OCI-LY1 (cell line): ENCODE results near the gene ACTRT2.

Experiments used
- H2AFZ ChIP-seq: fragments of 200-600 bp; sonication (generic), shearing (Covaris generic); 2 replicates; pipeline ENCODE4 v1.6.0; 2014; ENCODE audit warnings: antibody characterized with exemption, mild to moderate bottlenecking, low read length
- H3F3A ChIP-seq: fragments of 200-600 bp; sonication (generic), shearing (Covaris generic); 2 replicates; pipeline ENCODE4 v1.6.0; 2014; ENCODE audit warnings: mild to moderate bottlenecking, antibody characterized with exemption, low read length, moderate library complexity; ENCODE audit not compliant: insufficient read depth
- H3K27ac ChIP-seq: fragments of 200-600 bp; sonication (generic); 2 replicates; pipeline ENCODE4 v1.5.1; 2014; ENCODE audit warnings: low read length, mixed run types, mild to moderate bottlenecking, low read depth; ENCODE audit not compliant: poor library complexity, severe bottlenecking
- H3K27me3 ChIP-seq: fragments of 200-600 bp; sonication (generic); 2 replicates; pipeline ENCODE4 v1.6.0; 2014; ENCODE audit warnings: antibody characterized with exemption, mild to moderate bottlenecking, low read length, moderate library complexity; ENCODE audit not compliant: insufficient read depth
- H3K36me3 ChIP-seq: fragments of 200-600 bp; sonication (generic); 2 replicates; pipeline ENCODE4 v1.6.1; 2014; ENCODE audit warnings: mild to moderate bottlenecking, antibody characterized with exemption, low read length, moderate library complexity, mixed read lengths; ENCODE audit not compliant: insufficient read depth
- H3K4me1 ChIP-seq: fragments of 200-600 bp; sonication (generic); 2 replicates; pipeline ENCODE4 v1.5.1; 2014; ENCODE audit warnings: mild to moderate bottlenecking, low read length, moderate library complexity; ENCODE audit not compliant: insufficient read depth, severe bottlenecking
- H3K4me2 ChIP-seq: fragments of 200-600 bp; sonication (generic), shearing (Covaris generic); 2 replicates; pipeline ENCODE4 v1.6.1; 2014; ENCODE audit warnings: low read length
- H3K4me3 ChIP-seq: fragments of 200-600 bp; sonication (generic); 2 replicates; pipeline ENCODE4 v1.5.1; 2014; ENCODE audit warnings: low read length, low read depth, mild to moderate bottlenecking, mixed read lengths; ENCODE audit not compliant: poor library complexity, severe bottlenecking
- H3K79me2 ChIP-seq: fragments of 200-600 bp; shearing (Covaris generic); 2 replicates; pipeline ENCODE4 v1.6.1; 2016; ENCODE audit warnings: mixed run types, low read length, mixed read lengths; ENCODE audit not compliant: insufficient read depth
- H3K9ac ChIP-seq: fragments of 200-600 bp; sonication (generic), shearing (Covaris generic); 2 replicates; pipeline ENCODE4 v1.6.1; 2014; ENCODE audit warnings: mild to moderate bottlenecking, low read length, mixed read lengths
- H3K9me2 ChIP-seq: fragments of 200-600 bp; sonication (generic), shearing (Covaris generic); 2 replicates; pipeline ENCODE4 v1.6.1; 2014; ENCODE audit warnings: low read depth, mild to moderate bottlenecking, low read length, mixed read lengths
- H3K9me3 ChIP-seq: fragments of 200-600 bp; shearing (Covaris generic); 2 replicates; pipeline ENCODE4 v1.6.1; 2014; ENCODE audit warnings: low read length, mixed read lengths
- H4K20me1 ChIP-seq: fragments of 200-600 bp; sonication (generic), shearing (Covaris generic); 2 replicates; pipeline ENCODE4 v1.6.0; 2016; ENCODE audit warnings: mild to moderate bottlenecking, low read length; ENCODE audit not compliant: insufficient read depth
- EZH2 ChIP-seq: fragments of 200-600 bp; sonication (generic), shearing (Covaris generic); IDR thresholded peaks from 2 replicates; pipeline ENCODE4 v1.8.0; 2017; ENCODE audit warnings: borderline replicate concordance, mixed run types, mild to moderate bottlenecking, antibody characterized with exemption, low read length, moderate library complexity, mixed read lengths
- TF ChIP-seq, protein P1 (sequence below): fragments of 200-600 bp; sonication (generic), shearing (Covaris generic); IDR thresholded peaks from 2 replicates; pipeline ENCODE4 v1.5.1; 2017; ENCODE audit warnings: mild to moderate bottlenecking, antibody characterized with exemption, low read length, moderate library complexity, mixed read lengths

The ACTRT2 gene

DNA sequence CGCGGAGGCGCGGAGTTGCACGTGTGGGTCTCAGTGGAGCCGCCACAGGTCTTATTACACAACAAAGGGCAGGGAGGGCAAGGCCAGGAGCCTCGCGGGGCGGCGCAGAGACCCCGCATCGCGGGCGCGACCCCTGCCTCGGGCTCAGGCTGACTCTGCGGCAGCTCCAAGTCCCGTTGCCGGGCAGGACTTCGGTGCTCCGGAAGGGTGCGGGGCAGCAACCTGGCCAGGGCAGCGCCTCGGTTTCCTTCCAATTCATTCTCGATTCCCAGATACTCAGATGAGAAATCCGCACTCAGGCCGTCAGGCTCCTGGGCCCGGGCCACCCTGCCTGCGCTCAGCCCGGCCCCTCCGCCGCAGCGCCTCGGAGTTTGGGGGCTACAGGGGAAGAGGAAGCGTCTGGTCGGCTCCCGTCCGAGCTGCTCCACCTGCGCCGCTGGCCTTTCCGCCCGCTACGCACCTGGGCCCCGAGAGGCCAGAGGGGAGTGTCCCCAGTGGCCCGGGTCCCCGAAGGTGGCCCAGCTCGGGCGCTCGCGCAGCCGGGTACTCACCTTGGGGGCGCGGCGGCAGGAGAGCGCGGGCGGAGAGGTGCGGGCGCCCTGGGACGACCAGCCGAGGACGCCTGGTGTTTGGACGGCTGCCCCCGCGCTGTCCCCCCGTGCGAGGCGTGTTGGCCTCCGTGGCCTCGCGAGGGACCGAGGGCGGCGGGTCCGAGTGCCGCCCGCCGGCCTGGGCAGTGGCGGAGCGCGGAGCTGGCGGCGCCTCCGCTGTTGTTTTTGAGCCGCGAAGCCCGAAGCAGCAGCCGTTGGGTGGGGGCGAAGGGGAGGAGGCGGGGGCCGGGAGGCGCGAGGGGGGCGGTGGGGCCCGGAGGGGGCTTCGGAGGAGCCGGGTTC is 46.6 kb downstream of the ACTRT2 start:
- Histone ChIP-seq H2AFZ (no peak overlapping the region), H3K79me2 (no peaks in the 10 kb centered on the region), H3K27ac (no peak overlapping the region), H4K20me1 (no peaks in the 10 kb centered on the region), H3K4me2 (no peak overlapping the region), H3K4me1 (no peaks in the 10 kb centered on the region), H3K27me3 (no peaks in the 10 kb centered on the region), H3K4me3 (no peak overlapping the region), H3K36me3 (no peaks in the 10 kb centered on the region), H3F3A (no peaks in the 10 kb centered on the region), H3K9ac (no peak overlapping the region), H3K9me2 (no peaks in the 10 kb centered on the region), H3K9me3 (no peaks in the 10 kb centered on the region)
- TF ChIP-seq, protein P1, sequence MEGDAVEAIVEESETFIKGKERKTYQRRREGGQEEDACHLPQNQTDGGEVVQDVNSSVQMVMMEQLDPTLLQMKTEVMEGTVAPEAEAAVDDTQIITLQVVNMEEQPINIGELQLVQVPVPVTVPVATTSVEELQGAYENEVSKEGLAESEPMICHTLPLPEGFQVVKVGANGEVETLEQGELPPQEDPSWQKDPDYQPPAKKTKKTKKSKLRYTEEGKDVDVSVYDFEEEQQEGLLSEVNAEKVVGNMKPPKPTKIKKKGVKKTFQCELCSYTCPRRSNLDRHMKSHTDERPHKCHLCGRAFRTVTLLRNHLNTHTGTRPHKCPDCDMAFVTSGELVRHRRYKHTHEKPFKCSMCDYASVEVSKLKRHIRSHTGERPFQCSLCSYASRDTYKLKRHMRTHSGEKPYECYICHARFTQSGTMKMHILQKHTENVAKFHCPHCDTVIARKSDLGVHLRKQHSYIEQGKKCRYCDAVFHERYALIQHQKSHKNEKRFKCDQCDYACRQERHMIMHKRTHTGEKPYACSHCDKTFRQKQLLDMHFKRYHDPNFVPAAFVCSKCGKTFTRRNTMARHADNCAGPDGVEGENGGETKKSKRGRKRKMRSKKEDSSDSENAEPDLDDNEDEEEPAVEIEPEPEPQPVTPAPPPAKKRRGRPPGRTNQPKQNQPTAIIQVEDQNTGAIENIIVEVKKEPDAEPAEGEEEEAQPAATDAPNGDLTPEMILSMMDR, result no peak
- no peak for TF ChIP-seq EZH2

DNA sequence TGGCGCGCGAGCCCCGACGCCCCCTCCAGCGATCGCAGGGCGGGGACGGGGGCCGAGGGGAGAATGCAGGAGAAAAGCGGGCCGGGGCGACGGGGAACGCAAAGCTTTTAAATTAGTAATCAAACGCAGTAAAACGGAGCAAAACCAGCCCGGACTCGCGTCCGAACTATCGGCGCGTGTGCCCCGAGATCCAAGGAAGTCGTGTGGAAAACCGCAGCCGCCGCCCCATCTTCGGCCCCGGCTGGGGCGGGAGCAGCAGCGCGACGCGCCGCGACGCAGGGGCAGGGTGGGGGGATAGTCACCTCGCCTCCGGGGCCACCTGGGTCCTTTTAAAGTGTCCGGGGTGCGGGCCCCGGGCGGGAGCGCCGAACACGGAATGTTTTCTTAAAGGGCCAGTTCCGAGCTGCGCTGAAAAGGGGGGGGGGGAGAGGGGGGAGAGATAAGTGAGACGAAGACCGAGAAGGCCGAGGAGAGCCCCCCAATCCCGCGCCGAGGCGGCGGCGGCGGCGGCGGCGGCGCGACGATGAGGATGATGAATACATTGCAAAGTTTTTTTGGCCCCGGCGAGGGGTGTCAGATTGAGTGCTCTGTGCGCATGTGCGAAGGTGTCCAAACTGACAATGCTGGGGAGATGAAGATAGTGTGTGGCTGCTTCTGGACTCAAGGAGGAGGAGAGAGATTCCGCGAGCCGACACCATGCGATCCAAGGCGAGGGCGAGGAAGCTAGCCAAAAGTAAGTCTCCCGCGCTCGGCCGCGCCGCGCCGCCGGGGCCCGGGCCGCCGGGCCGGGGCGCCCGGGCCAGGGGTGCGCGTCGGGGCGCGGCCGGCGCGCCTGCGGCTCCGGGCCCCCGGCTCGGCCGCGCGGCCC is 47.5 kb downstream of the ACTRT2 start, which contains the start of gene PRDM16:
Gene PRDM16, plus strand, starts transcription at position 640 of the 868 bp plus-strand sequence. Its CDS starts 57 bp downstream, at position 697.
- no peaks in the 10 kb centered on the region for H3K4me1 ChIP-seq
- H3F3A ChIP-seq, result no peaks in the 10 kb centered on the region
- no peaks in the 10 kb centered on the region for H3K27me3 ChIP-seq
- TF ChIP-seq, protein P1, result no peak
- TF ChIP-seq EZH2, result no peak
- H2AFZ ChIP-seq, result no peak within 1 kb of the TSS
- H3K9me3 ChIP-seq, result no peaks in the 10 kb centered on the region
- H3K36me3 ChIP-seq, result no peaks in the 10 kb centered on the region
- H3K4me3 ChIP-seq, result no peak within 1 kb of the TSS
- no peaks in the 10 kb centered on the region for H3K79me2 ChIP-seq
- no peak within 1 kb of the TSS for H3K9ac ChIP-seq
- H4K20me1 ChIP-seq, result no peaks in the 10 kb centered on the region
- no peaks in the 10 kb centered on the region for H3K9me2 ChIP-seq
- no peak within 1 kb of the TSS for H3K27ac ChIP-seq
- H3K4me2 ChIP-seq, result no peak within 1 kb of the TSS

DNA sequence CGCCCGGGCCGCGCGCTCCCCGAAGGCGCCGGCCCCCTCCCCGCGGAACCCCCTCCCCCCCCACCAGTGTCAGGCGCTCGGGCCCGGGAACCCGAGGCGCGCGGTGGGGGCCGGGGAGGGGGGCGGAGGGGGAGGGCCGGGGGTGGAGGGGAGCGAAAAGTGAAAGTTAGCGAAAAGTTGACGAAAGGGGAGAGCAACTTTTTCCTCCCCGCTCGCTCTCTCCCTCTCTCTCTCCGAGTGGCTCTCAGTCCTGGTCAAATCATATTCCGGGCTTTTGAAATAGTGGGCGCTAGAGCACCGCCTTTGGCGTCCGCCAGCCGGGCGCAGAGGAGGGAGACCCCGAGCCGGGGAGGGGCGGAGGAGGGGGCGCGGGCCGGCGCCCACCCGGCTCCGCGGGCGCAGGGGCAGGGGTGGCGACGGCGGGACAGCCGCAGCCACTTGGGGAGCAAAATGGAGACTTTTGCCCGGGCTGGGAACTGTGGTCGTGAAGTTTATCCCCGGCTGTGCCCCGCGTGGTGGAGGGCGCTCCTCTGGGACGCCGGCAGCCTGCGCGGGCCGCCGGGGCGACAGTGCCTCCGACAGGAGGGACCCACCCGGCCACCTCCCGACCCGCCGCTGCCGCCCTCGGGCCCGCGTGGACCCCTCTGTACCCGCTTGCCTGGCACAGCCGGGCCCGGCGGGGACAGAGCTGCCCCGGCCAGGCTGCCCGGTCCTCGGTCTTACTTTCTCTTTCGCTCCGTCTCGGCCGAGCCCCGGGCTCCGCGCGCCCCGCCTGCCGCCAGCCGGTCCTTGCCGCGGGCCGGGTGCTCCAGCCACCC is 48.4 kb downstream of the ACTRT2 start:
- Histone ChIP-seq H3K27ac (no peak overlapping the region), H3K4me3 (no peak overlapping the region), H3K9me2 (no peaks in the 10 kb centered on the region), H2AFZ (no peak overlapping the region), H3K79me2 (no peaks in the 10 kb centered on the region), H3K9me3 (no peaks in the 10 kb centered on the region), H3K9ac (no peak overlapping the region), H3K4me1 (no peaks in the 10 kb centered on the region), H4K20me1 (no peaks in the 10 kb centered on the region), H3K36me3 (no peaks in the 10 kb centered on the region), H3F3A (no peaks in the 10 kb centered on the region), H3K4me2 (no peak overlapping the region), H3K27me3 (no peaks in the 10 kb centered on the region)
- TF ChIP-seq EZH2, result no peak
- TF ChIP-seq, protein P1, result no peak
